CD14-positive monocyte (primary cell): ENCODE results near the gene LRRC4C. TPM values are rescaled to one million over a fixed set of nuclear protein-coding genes. Genes with fewer than 3 reads are reported as not detected.

Source experiments
- DNase-seq, 3 donors: peaks; one replicate each; pipeline ENCODE4 v3.0.0-alpha.2; 2011 to 2022
- H2AFZ ChIP-seq: 2 replicates; pipeline ENCODE4 v1.6.0; 2012; ENCODE audit warnings: mild to moderate bottlenecking, low read depth, low read length, inconsistent platforms; ENCODE audit not compliant: insufficient read depth, poor library complexity, severe bottlenecking
- H3K27ac ChIP-seq, 2 donors: 1 replicate in 1 of 2; 2 replicates in 1 of 2; pipeline ENCODE4 v1.5.1; 2012 to 2013; ENCODE audit warnings: low read length in 2 of 2, control low read depth in 1 of 2, inconsistent platforms in 1 of 2, low read depth in 1 of 2, mild to moderate bottlenecking in 1 of 2
- H3K27me3 ChIP-seq, 2 donors: one replicate each; pipeline versions ENCODE4 v1.6.0 to v1.6.1; 2011 to 2013; ENCODE audit warnings: low read length in 2 of 2; ENCODE audit not compliant: control insufficient read depth in 2 of 2, insufficient read depth in 2 of 2
- H3K36me3 ChIP-seq, 2 donors: replicated peaks in 1 of 2; 1 replicate in 1 of 2; 2 replicates in 1 of 2; pipeline versions ENCODE4 v1.5.1 to v1.6.1; 2012 to 2013; ENCODE audit warnings: low read length in 2 of 2, control low read depth in 1 of 2, inconsistent platforms in 1 of 2, mild to moderate bottlenecking in 1 of 2; ENCODE audit not compliant: insufficient read depth in 2 of 2, control insufficient read depth in 1 of 2
- H3K4me1 ChIP-seq, 2 donors: 1 replicate in 1 of 2; 2 replicates in 1 of 2; pipeline versions ENCODE4 v1.5.1 to v1.6.1; 2012 to 2013; ENCODE audit warnings: low read length in 2 of 2, control low read depth in 1 of 2, inconsistent platforms in 1 of 2, mild to moderate bottlenecking in 1 of 2, moderate library complexity in 1 of 2; ENCODE audit not compliant: insufficient read depth in 2 of 2, control insufficient read depth in 1 of 2
- H3K4me2 ChIP-seq: replicated peaks from 2 replicates; pipeline ENCODE3; 2012; ENCODE audit warnings: low read length, moderate library complexity, mild to moderate bottlenecking; ENCODE audit not compliant: poor library complexity, severe bottlenecking; ENCODE audit errors: extremely low read depth
- H3K4me3 ChIP-seq, 3 experiments: fragments of 200-600 bp in 1 of 3; sonication (generic) in 1 of 3; replicated peaks in 1 of 3; 1 replicate in 2 of 3; 2 replicates in 1 of 3; pipeline ENCODE4 v1.5.1; 2011 to 2013; ENCODE audit warnings: low read length in 3 of 3, mild to moderate bottlenecking in 3 of 3, control low read depth in 2 of 3, low read depth in 2 of 3, inconsistent platforms in 1 of 3, moderate library complexity in 1 of 3
- H3K79me2 ChIP-seq: 2 replicates; pipeline ENCODE4 v1.6.0; 2012; ENCODE audit warnings: mild to moderate bottlenecking, control low read depth, inconsistent platforms, low read length, moderate library complexity; ENCODE audit not compliant: insufficient read depth
- H3K9ac ChIP-seq: 2 replicates; pipeline ENCODE4 v1.6.0; 2017; ENCODE audit warnings: low read length, mild to moderate bottlenecking; ENCODE audit not compliant: insufficient read depth, poor library complexity, severe bottlenecking
- H3K9me3 ChIP-seq, 2 donors: replicated peaks in 1 of 2; 1 replicate in 1 of 2; 2 replicates in 1 of 2; pipeline versions ENCODE4 v1.5.1 to v1.6.1; 2012 to 2013; ENCODE audit warnings: low read length in 2 of 2, control low read depth in 1 of 2; ENCODE audit not compliant: control insufficient read depth in 1 of 2, insufficient read depth in 1 of 2
- H4K20me1 ChIP-seq: 2 replicates; pipeline ENCODE4 v1.6.0; 2012; ENCODE audit warnings: mild to moderate bottlenecking, low read length, control low read depth, moderate library complexity; ENCODE audit not compliant: insufficient read depth
- H3K27ac Mint-ChIP-seq, 7 donors: one replicate each; pipeline ENCODE4 v1.8.0; 2020; ENCODE audit warnings: mild to moderate bottlenecking in 7 of 7, mixed read lengths in 7 of 7, moderate library complexity in 6 of 7, inconsistent platforms in 2 of 7
- H3K27me3 Mint-ChIP-seq, 3 donors: one replicate each; pipeline ENCODE4 v1.8.0; 2021 to 2022; ENCODE audit warnings: low read depth in 3 of 3, mild to moderate bottlenecking in 3 of 3, mixed read lengths in 3 of 3, moderate library complexity in 3 of 3, inconsistent platforms in 1 of 3
- H3K36me3 Mint-ChIP-seq, 2 donors: one replicate each; pipeline ENCODE4 v1.8.0; 2020; ENCODE audit warnings: mixed read lengths in 2 of 2, inconsistent platforms in 1 of 2, mild to moderate bottlenecking in 1 of 2
- H3K4me1 Mint-ChIP-seq: one replicate; pipeline ENCODE4 v1.8.0; 2020; ENCODE audit warnings: mild to moderate bottlenecking, mixed read lengths
- H3K4me3 Mint-ChIP-seq, 2 donors: one replicate each; pipeline ENCODE4 v1.8.0; 2020; ENCODE audit warnings: mild to moderate bottlenecking in 2 of 2, mixed read lengths in 2 of 2, moderate library complexity in 1 of 2
- H3K9me3 Mint-ChIP-seq, 7 donors: one replicate each; pipeline ENCODE4 v1.8.0; 2020 to 2022; ENCODE audit warnings: mixed read lengths in 7 of 7, mild to moderate bottlenecking in 6 of 7, moderate library complexity in 6 of 7, inconsistent platforms in 2 of 7
- CTCF ChIP-seq: fragments of 200-600 bp; IDR thresholded peaks from one replicate; pipeline ENCODE4 v1.8.0; 2022; ENCODE audit warnings: antibody characterized with exemption, mild to moderate bottlenecking
- WGBS: methylation state at CpG from one replicate; pipeline ENCODE4 v1.1.5; 2013; ENCODE audit warnings: missing lambda C conversion rate; ENCODE audit not compliant: insufficient coverage; 5-methylcytosine and 5-hydroxymethylcytosine counted together
- intact Hi-C, 2 donors: fragments of 100-400 bp; cut with micrococcal nuclease; formaldehyde crosslinking; loops; one replicate each; pipeline versions ENCODE4 v1.15.0 to v1.15.1; 2023
- polyA plus RNA-seq, 3 donors: library from polyadenylated mRNA; depleted of rRNA in 1 of 3; unstranded in 2 of 3; stranded (reverse) in 1 of 3; fragments of 300-500 nt in 2 of 3; fragments of >200 nt in 1 of 3; fragmentation: Illumina TruSeq in 2 of 3; gene quantifications; 1 replicate in 2 of 3; 2 replicates in 1 of 3; pipeline ENCODE4 v1.2.3, GENCODE V29; 2012 to 2021

The LRRC4C gene
- polyA plus RNA-seq, 3 donors: not detected

DNA sequence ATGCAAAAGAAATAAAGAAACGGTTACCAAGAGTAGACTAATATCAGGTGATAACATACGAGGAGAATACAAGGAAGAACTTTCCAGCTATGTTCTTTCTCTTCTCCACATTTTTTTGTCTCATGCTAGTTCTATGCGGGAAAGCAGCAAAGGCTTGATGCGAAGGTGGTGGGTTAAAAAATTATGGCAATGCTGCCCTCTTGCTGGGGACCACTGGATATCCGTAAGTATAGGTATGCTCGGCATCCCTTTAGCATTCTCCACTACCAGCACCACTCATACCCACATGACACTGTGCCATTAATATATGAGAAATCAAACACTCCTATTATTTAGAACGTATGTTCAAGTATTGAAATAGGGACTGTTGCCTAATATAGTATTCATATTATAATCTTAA, 776.4 kb downstream of the LRRC4C start:
- H3K4me1 Mint-ChIP-seq: no peaks in the 10 kb centered on the region
- H3K4me3 ChIP-seq: no peak overlapping the region
- TF ChIP-seq CTCF: no peak
- peaks cover 15% of the 10 kb centered on the region in 2 donors for H3K9me3 ChIP-seq
- intact Hi-C loops: no loop called here
- no CpG with 5 or more reads among the region's 7 CpGs for WGBS
- no peak overlapping the region for H3K4me3 Mint-ChIP-seq
- H3K36me3 ChIP-seq: no peaks in the 10 kb centered on the region
- H3K4me2 ChIP-seq: no peak overlapping the region
- H3K27me3 Mint-ChIP-seq: no peaks in the 10 kb centered on the region
- H3K27ac ChIP-seq: no peak overlapping the region
- peaks cover 2 to 15% (median 9%) of the 10 kb centered on the region in 7 donors for H3K9me3 Mint-ChIP-seq
- H3K79me2 ChIP-seq: no peaks in the 10 kb centered on the region
- H3K36me3 Mint-ChIP-seq: no peaks in the 10 kb centered on the region
- H4K20me1 ChIP-seq: no peaks in the 10 kb centered on the region
- no peak overlapping the region for H2AFZ ChIP-seq
- no peak for DNase-seq
- H3K9ac ChIP-seq: no peak overlapping the region
- no peaks in the 10 kb centered on the region for H3K4me1 ChIP-seq
- H3K27ac Mint-ChIP-seq: no peak overlapping the region
- no peaks in the 10 kb centered on the region for H3K27me3 ChIP-seq

DNA sequence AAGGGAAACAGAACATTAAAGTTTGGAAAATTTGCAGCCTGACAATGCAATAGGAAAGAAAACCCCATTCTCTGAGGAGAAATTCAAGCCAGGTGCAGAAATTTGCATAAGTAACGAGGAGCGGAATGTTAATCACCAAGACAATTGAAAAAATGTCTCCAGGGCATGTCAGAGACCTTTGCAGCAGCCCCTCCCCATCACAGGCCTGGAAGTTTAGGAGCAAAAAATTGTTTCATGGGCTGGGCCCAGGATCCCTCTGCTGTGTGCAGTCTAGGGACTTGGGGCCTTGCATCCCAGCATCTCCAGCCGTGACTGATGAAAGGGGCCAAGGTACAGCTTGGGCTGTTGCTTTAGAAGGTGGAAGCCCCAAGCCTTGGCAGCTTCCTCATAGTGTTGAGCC, 780.2 kb downstream of the LRRC4C start:
- H3K9me3 ChIP-seq: peaks cover 15 to 20% of the 10 kb centered on the region in 2 donors
- no peak for TF ChIP-seq CTCF
- H3K4me1 Mint-ChIP-seq: no peaks in the 10 kb centered on the region
- no peak overlapping the region for H3K4me2 ChIP-seq
- no peaks in the 10 kb centered on the region for H4K20me1 ChIP-seq
- H3K27ac Mint-ChIP-seq: no peak overlapping the region
- H3K4me1 ChIP-seq: no peaks in the 10 kb centered on the region
- no peak overlapping the region for H2AFZ ChIP-seq
- H3K79me2 ChIP-seq: no peaks in the 10 kb centered on the region
- intact Hi-C loops: no loop called here
- no peaks in the 10 kb centered on the region for H3K36me3 Mint-ChIP-seq
- H3K27ac ChIP-seq: no peak overlapping the region
- no peak overlapping the region for H3K4me3 Mint-ChIP-seq
- H3K9me3 Mint-ChIP-seq: peaks cover 4 to 18% (median 6%) of the 10 kb centered on the region in 7 donors
- H3K9ac ChIP-seq: no peak overlapping the region
- 61% methylated on average over 3 of the region's 3 CpGs for WGBS
- no peaks in the 10 kb centered on the region for H3K27me3 Mint-ChIP-seq
- DNase-seq: no peak
- H3K36me3 ChIP-seq: no peaks in the 10 kb centered on the region
- no peaks in the 10 kb centered on the region for H3K27me3 ChIP-seq
- no peak overlapping the region for H3K4me3 ChIP-seq
